ENCODE data around the gene CHST6. TPM values are rescaled to one million over a fixed set of nuclear protein-coding genes. Genes with fewer than 3 reads are reported as not detected.

CHST6 gene
- total and polyA plus RNA-seq, 9 of the 15 experiments (the other 6 are each of a cell fraction or from before 2014, with no cell fraction given) = 0.01 to 0.05 (median 0.02) TPM; not detected in 6

GRCh38 chr16:75464122-75464918, 30.9 kb downstream of the CHST6 start, which contains the start of gene TMEM170A (continued):
- TF ChIP-seq ZNF780A (CRISPR knock-in tag; IDR thresholded peaks at IDR 0.05) (no peak), MECOM (CRISPR knock-in tag; IDR thresholded peaks at IDR 0.05) (no peak), CHD2 (IDR thresholded peaks at IDR 0.05; ENCODE audit: low read depth, low read length) (peak; percentile 72), POLR2G (IDR thresholded peaks at IDR 0.05; ENCODE audit: low read depth, low read length) (peak; percentile 99), KDM2B (CRISPR knock-in tag; IDR thresholded peaks at IDR 0.05) (0 out of 2 replicates have a peak, but pooled peaks have one; percentile 51), ETV5 (CRISPR knock-in tag; IDR thresholded peaks at IDR 0.05; ENCODE audit: low read depth) (no peak; the same call in 1 of the 2 replicates), GTF2F1 (IDR thresholded peaks at IDR 0.05; ENCODE audit: low read depth, low read length) (no peak), TRIM25 (IDR thresholded peaks at IDR 0.05; ENCODE audit: borderline replicate concordance) (no peak), KDM1A (IDR thresholded peaks at IDR 0.05) (no peak), THRA (IDR thresholded peaks at IDR 0.05) (no peak), PTTG1 (tag; IDR thresholded peaks at IDR 0.05; ENCODE audit: low read depth) (no peak), HOXB6 (CRISPR knock-in tag; IDR thresholded peaks at IDR 0.05; ENCODE audit: borderline replicate concordance) (no peak), MIER1 (IDR thresholded peaks at IDR 0.05; ENCODE audit: low read depth) (no peak), JUNB (CRISPR knock-in tag; conservative IDR thresholded peaks at IDR 0.05) (no peak), MITF (IDR thresholded peaks at IDR 0.05) (no peak), ZBTB2 (IDR thresholded peaks at IDR 0.05) (peak; percentile 36; the same call in 1 of the 2 replicates), CHD1 (IDR thresholded peaks at IDR 0.05; ENCODE audit: low read length) (no peak), CBX3 (IDR thresholded peaks at IDR 0.05; ENCODE audit: borderline replicate concordance in 1 of 2, low read length in 2 of 2) (peak in 1 of 2 experiments; percentile 84; a peak in 1 of 3 replicates), ZNF584 (CRISPR knock-in tag; IDR thresholded peaks at IDR 0.05; ENCODE audit: low read depth) (no peak), GTF2A2 (tag; IDR thresholded peaks at IDR 0.05) (no peak), MXD1 (CRISPR knock-in tag; IDR thresholded peaks at IDR 0.05; ENCODE audit: borderline replicate concordance, poor library complexity, severe bottlenecking) (no peak)

Measured in K562 (cell line).